ENCODE data around the gene NKAIN4. TPM values are rescaled to one million over a fixed set of nuclear protein-coding genes. Genes with fewer than 3 reads are reported as not detected.

Gene NKAIN4
- total RNA-seq, 4 donors from 2014 or later = not detected

- peaks cover 0 to 93% of the 10 kb centered on the region in 2 donors for H3K36me3 ChIP-seq
- DNase-seq = no peak
- H3K27me3 ChIP-seq = no peaks in the 10 kb centered on the region
- H3K4me3 ChIP-seq = no peak overlapping the region
- no peaks in the 10 kb centered on the region for H3K9me3 ChIP-seq
- TF ChIP-seq POLR2A (IDR thresholded peaks at IDR 0.05) (no peak), CTCF (IDR thresholded peaks at IDR 0.05 in 4 of 5, conservative IDR thresholded peaks at IDR 0.05 in 1 of 5) (no peak)
- H3K4me1 ChIP-seq = no peaks in the 10 kb centered on the region
- intact Hi-C loops (cut with DNase I; ENCODE audit: low total_unique reads) (no loop called here), in situ Hi-C loops (cut with MboI; ENCODE audit: low sequenced_read_pairs in 4 of 4) (no loop called here)
- no peak overlapping the region for H3K27ac ChIP-seq
- ATAC-seq = no peak
Observed at GRCh38 chr20:63280929-63281545, 26.8 kb upstream of the NKAIN4 start.

- no peaks in the 10 kb centered on the region for H3K27me3 ChIP-seq
- H3K36me3 ChIP-seq = peaks cover 0 to 91% of the 10 kb centered on the region in 2 donors
- DNase-seq (no peak), ATAC-seq (no peak)
- TF ChIP-seq CTCF (IDR thresholded peaks at IDR 0.05 in 4 of 5, conservative IDR thresholded peaks at IDR 0.05 in 1 of 5) = no peak
- H3K4me1 ChIP-seq = no peaks in the 10 kb centered on the region
- in situ Hi-C loops (cut with MboI; ENCODE audit: low sequenced_read_pairs in 4 of 4) (no loop called here), intact Hi-C loops (cut with DNase I; ENCODE audit: low total_unique reads) (no loop called here)
- no peaks in the 10 kb centered on the region for H3K9me3 ChIP-seq
- H3K4me3 ChIP-seq = no peak overlapping the region
- no peak overlapping the region for H3K27ac ChIP-seq
Observed at GRCh38 chr20:63280371-63280770, 26.1 kb upstream of the NKAIN4 start.

- in situ Hi-C loops (cut with MboI; ENCODE audit: low sequenced_read_pairs in 4 of 4) = no loop called here
- no peak for ATAC-seq
- no peaks in the 10 kb centered on the region for H3K9me3 ChIP-seq
Observed at GRCh38 chr20:63279931-63280330, 25.7 kb upstream of the NKAIN4 start.

GRCh38 chr20:63278661-63279060 is 24.4 kb upstream of the NKAIN4 start:
- TF ChIP-seq POLR2A (IDR thresholded peaks at IDR 0.05) = no peak
- Histone ChIP-seq H3K4me1 (peaks cover 9 to 13% of the 10 kb centered on the region in 2 donors), H3K4me3 (no peak overlapping the region), H3K9me3 (no peaks in the 10 kb centered on the region), H3K27me3 (no peaks in the 10 kb centered on the region), H3K27ac (no peak overlapping the region), H3K36me3 (peaks cover 0 to 74% of the 10 kb centered on the region in 2 donors)
- DNase-seq = no peak
- intact Hi-C loops (cut with DNase I; ENCODE audit: low total_unique reads) (no loop called here), in situ Hi-C loops (cut with MboI; ENCODE audit: low sequenced_read_pairs in 4 of 4) (no loop called here)
- no peak for ATAC-seq

More at GRCh38 chr20:63279931-63280330, 25.7 kb upstream of the NKAIN4 start:
- no peaks in the 10 kb centered on the region for H3K27me3 ChIP-seq
- H3K27ac ChIP-seq = no peak overlapping the region
- intact Hi-C loops (cut with DNase I; ENCODE audit: low total_unique reads) = no loop called here
- H3K4me1 ChIP-seq = peaks cover 0 to 2% of the 10 kb centered on the region in 2 donors
- H3K4me3 ChIP-seq = no peak overlapping the region
- DNase-seq = no peak
- H3K36me3 ChIP-seq = peaks cover 0 to 87% of the 10 kb centered on the region in 2 donors
- TF ChIP-seq POLR2A (IDR thresholded peaks at IDR 0.05) (no peak), CTCF (IDR thresholded peaks at IDR 0.05 in 4 of 5, conservative IDR thresholded peaks at IDR 0.05 in 1 of 5) (no peak)

GRCh38 chr20:63277466-63278272 is 23.4 kb upstream of the NKAIN4 start:
- no peaks in the 10 kb centered on the region for H3K9me3 ChIP-seq
- in situ Hi-C loops (cut with MboI; ENCODE audit: low sequenced_read_pairs in 4 of 4) (no loop called here), intact Hi-C loops (cut with DNase I; ENCODE audit: low total_unique reads) (no loop called here)
- H3K4me1 ChIP-seq = peaks cover 15 to 19% of the 10 kb centered on the region in 2 donors
- peaks cover 0 to 66% of the 10 kb centered on the region in 2 donors for H3K36me3 ChIP-seq
- no peak overlapping the region for H3K4me3 ChIP-seq
- DNase-seq (no peak), ATAC-seq (no peak)
- H3K27ac ChIP-seq = no peak overlapping the region
- no peaks in the 10 kb centered on the region for H3K27me3 ChIP-seq
- TF ChIP-seq CTCF (IDR thresholded peaks at IDR 0.05 in 4 of 5, conservative IDR thresholded peaks at IDR 0.05 in 1 of 5) = no peak
- TF ChIP-seq POLR2A (IDR thresholded peaks at IDR 0.05) = no peak

All from gastrocnemius medialis (tissue), 4 donors.